Endodermal cell (in vitro differentiated cells): ENCODE data around the gene CEP112. TPM values are rescaled to one million over a fixed set of nuclear protein-coding genes. Genes with fewer than 3 reads are reported as not detected.

ENCODE experiments used
- DNase-seq: peaks from one replicate; pipeline ENCODE4 v3.0.0-alpha.2; 2017
- H3K27ac ChIP-seq: 2 replicates; pipeline ENCODE4 v1.5.1; 2013; ENCODE audit warnings: mild to moderate bottlenecking, low read depth, low read length, moderate library complexity
- H3K27me3 ChIP-seq: 2 replicates; pipeline ENCODE4 v1.6.1; 2013; ENCODE audit warnings: mild to moderate bottlenecking, low read length, moderate library complexity; ENCODE audit not compliant: insufficient read depth, control insufficient read depth, poor library complexity, severe bottlenecking
- H3K36me3 ChIP-seq: 2 replicates; pipeline ENCODE4 v1.7.0; 2013; ENCODE audit warnings: mild to moderate bottlenecking, low read length, moderate library complexity; ENCODE audit not compliant: control insufficient read depth, insufficient read depth
- H3K4me1 ChIP-seq: one replicate; pipeline ENCODE4 v1.7.0; 2013; ENCODE audit warnings: low read length; ENCODE audit not compliant: control insufficient read depth, insufficient read depth
- H3K4me3 ChIP-seq: 2 replicates; pipeline ENCODE4 v1.5.1; 2013; ENCODE audit warnings: mild to moderate bottlenecking, low read length, moderate library complexity
- H3K9ac ChIP-seq: 2 replicates; pipeline ENCODE4 v1.6.1; 2013; ENCODE audit warnings: mild to moderate bottlenecking, low read length, moderate library complexity; ENCODE audit not compliant: poor library complexity, severe bottlenecking; ENCODE audit errors: extremely low read depth
- H3K9me3 ChIP-seq: 2 replicates; pipeline ENCODE4 v1.6.1; 2013; ENCODE audit warnings: mild to moderate bottlenecking, low read length, moderate library complexity; ENCODE audit not compliant: control insufficient read depth
- H3K27ac Mint-ChIP-seq: 2 replicates; pipeline ENCODE4 v1.8.0; 2020; ENCODE audit warnings: mixed read lengths
- H3K27me3 Mint-ChIP-seq: 2 replicates; pipeline ENCODE4 v1.8.0; 2021; ENCODE audit warnings: mild to moderate bottlenecking, mixed read lengths; ENCODE audit not compliant: insufficient read depth
- H3K36me3 Mint-ChIP-seq: 2 replicates; pipeline ENCODE4 v1.8.0; 2020; ENCODE audit warnings: low read depth, mixed read lengths
- H3K4me1 Mint-ChIP-seq: 2 replicates; pipeline ENCODE4 v1.8.0; 2020; ENCODE audit warnings: mixed read lengths
- H3K4me3 Mint-ChIP-seq: 2 replicates; pipeline ENCODE4 v1.8.0; 2020; ENCODE audit warnings: mild to moderate bottlenecking, moderate library complexity, mixed read lengths
- H3K9me3 Mint-ChIP-seq: 2 replicates; pipeline ENCODE4 v1.8.0; 2020; ENCODE audit warnings: mild to moderate bottlenecking, mixed read lengths
- WGBS, 2 experiments: methylation state at CpG; one replicate each; pipeline versions ENCODE4 v1.1.5 to v1.1.7; 2013; ENCODE audit warnings: missing lambda C conversion rate in 2 of 2, mixed read lengths in 1 of 2; ENCODE audit not compliant: insufficient coverage in 1 of 2, insufficient read length in 1 of 2; 5-methylcytosine and 5-hydroxymethylcytosine counted together
- total RNA-seq, 2 donors: library from RNA; stranded (reverse); fragmentation: NEBNext Ultra II Directional in 1 of 2; extraction: Animal tissue kit (Norgen Biotek cat#: 25700) in 1 of 2; gene quantifications; 2 replicates in 1 of 2; 3 replicates in 1 of 2; pipeline ENCODE4 v1.2.1, GENCODE V29; 2021
- TF ChIP-seq, protein P1 (sequence below): fragments of 200-600 bp; sonication (generic); conservative IDR thresholded peaks from 2 replicates; pipeline ENCODE4 v1.5.0; 2021; ENCODE audit warnings: antibody characterized with exemption, mild to moderate bottlenecking

The CEP112 gene
- total RNA-seq, 2 donors from 2014 or later = 15.2 to 21.4 TPM

DNA sequence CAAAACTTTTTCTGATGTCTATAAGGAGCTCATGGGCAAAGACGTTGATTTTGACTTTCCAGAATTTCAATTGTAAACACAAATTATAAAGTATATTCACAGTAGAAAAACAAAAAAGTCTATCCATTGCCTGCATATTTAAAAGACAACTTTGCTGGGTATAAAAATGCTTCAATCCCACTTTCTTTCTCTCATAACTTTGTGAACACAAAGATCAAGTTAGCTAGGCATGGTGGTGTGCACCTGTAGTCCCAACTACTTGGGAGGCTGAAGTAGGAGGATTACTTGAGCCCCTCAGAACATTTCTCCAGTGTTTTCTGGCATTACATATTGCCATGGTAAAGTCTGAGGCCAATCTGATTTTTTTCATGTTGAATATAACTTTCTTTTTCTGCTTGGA, 547.4 kb downstream of the CEP112 start:
- no peak overlapping the region for H3K9ac ChIP-seq
- H3K27me3 ChIP-seq = no peaks in the 10 kb centered on the region
- WGBS, 2 experiments = 100% methylated on average over 1 of the region's 1 CpG; no CpG with 5 or more reads in 1 of the 2 experiments
- H3K4me3 Mint-ChIP-seq = no peak overlapping the region
- peaks cover 24% of the 10 kb centered on the region for H3K9me3 Mint-ChIP-seq
- TF ChIP-seq, protein P1, sequence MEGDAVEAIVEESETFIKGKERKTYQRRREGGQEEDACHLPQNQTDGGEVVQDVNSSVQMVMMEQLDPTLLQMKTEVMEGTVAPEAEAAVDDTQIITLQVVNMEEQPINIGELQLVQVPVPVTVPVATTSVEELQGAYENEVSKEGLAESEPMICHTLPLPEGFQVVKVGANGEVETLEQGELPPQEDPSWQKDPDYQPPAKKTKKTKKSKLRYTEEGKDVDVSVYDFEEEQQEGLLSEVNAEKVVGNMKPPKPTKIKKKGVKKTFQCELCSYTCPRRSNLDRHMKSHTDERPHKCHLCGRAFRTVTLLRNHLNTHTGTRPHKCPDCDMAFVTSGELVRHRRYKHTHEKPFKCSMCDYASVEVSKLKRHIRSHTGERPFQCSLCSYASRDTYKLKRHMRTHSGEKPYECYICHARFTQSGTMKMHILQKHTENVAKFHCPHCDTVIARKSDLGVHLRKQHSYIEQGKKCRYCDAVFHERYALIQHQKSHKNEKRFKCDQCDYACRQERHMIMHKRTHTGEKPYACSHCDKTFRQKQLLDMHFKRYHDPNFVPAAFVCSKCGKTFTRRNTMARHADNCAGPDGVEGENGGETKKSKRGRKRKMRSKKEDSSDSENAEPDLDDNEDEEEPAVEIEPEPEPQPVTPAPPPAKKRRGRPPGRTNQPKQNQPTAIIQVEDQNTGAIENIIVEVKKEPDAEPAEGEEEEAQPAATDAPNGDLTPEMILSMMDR = no peak
- H3K4me1 ChIP-seq = no peaks in the 10 kb centered on the region
- DNase-seq = no peak
- H3K27me3 Mint-ChIP-seq = no peaks in the 10 kb centered on the region
- no peak overlapping the region for H3K27ac ChIP-seq
- peaks cover 11% of the 10 kb centered on the region for H3K9me3 ChIP-seq
- H3K4me1 Mint-ChIP-seq = no peaks in the 10 kb centered on the region
- H3K27ac Mint-ChIP-seq = no peak overlapping the region
- H3K36me3 ChIP-seq = no peaks in the 10 kb centered on the region
- peaks cover 3% of the 10 kb centered on the region for H3K36me3 Mint-ChIP-seq
- no peak overlapping the region for H3K4me3 ChIP-seq

DNA sequence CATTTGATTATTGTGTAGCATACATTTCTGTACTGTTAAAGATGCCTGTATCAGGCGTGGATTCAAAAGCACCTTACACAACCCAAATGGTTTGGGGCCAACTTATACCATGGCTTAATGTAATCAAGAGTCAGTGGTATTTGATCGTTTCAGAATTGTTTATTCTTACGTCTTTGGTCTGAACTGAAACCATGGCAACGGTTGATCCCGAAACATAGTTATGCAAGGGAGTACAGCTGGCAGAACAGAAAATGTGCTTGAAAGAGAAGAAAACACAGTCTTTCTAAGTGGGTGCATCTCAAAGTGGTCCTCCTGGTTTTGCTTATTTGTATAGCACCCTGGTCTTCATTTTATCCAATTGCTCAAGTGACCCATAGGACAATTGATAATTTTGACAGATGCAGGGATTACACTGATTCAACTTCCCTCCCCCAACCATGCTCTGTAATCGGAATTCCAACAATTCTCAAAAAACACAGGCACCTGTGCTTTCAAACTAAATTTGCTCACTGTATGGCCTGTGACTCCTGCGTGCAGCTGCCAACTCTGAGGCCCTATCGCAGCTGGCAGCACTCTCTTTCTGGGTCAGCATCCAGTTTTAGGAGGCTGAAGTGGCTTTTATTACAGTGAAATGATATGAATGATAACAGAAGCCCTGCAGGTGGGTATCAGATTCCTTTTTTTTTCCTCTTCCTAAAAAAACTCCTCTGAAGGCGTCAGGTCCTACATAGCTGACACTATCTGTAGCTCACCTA, 553.5 kb downstream of the CEP112 start:
- Histone ChIP-seq H3K4me3 (no peak overlapping the region), H3K27ac (no peak overlapping the region), H3K36me3 (no peaks in the 10 kb centered on the region), H3K4me1 (no peaks in the 10 kb centered on the region), H3K9ac (no peak overlapping the region), H3K27me3 (no peaks in the 10 kb centered on the region), H3K9me3 (no peaks in the 10 kb centered on the region)
- no peak overlapping the region for H3K4me3 Mint-ChIP-seq
- H3K27me3 Mint-ChIP-seq = no peaks in the 10 kb centered on the region
- H3K9me3 Mint-ChIP-seq = peaks cover 10% of the 10 kb centered on the region
- no peak for DNase-seq
- no peak overlapping the region for H3K27ac Mint-ChIP-seq
- 85 to 90% methylated on average over 6 to 9 of the region's 9 CpGs for WGBS, 2 experiments
- TF ChIP-seq, protein P1 = no peak
- peaks cover 3% of the 10 kb centered on the region for H3K36me3 Mint-ChIP-seq
- H3K4me1 Mint-ChIP-seq = peaks cover 15% of the 10 kb centered on the region

DNA sequence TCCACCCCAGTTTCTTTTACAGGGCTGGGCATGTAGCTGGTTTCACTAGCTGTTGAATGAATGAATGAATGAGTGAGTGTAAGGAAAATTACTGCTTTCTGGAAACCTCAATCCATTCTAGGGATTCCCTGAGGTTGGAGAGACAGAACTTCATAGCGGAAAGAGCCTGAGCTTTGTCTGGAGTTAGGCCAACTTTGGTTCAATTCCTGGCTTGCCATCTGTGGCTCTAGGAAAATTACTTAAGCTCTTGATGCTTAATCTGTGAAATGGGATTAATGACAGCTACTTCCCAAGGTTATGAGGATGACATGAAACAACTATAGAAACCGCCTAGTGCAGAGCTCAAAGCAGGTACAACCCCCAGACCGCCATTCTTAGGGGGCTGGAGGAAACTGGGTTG, 554.1 kb downstream of the CEP112 start:
- Mint-ChIP-seq H3K27ac (no peak overlapping the region), H3K4me3 (no peak overlapping the region), H3K36me3 (peaks cover 3% of the 10 kb centered on the region), H3K27me3 (no peaks in the 10 kb centered on the region), H3K4me1 (peaks cover 15% of the 10 kb centered on the region), H3K9me3 (peaks cover 8% of the 10 kb centered on the region)
- DNase-seq = no peak
- Histone ChIP-seq H3K4me1 (no peaks in the 10 kb centered on the region), H3K27me3 (no peaks in the 10 kb centered on the region), H3K9ac (no peak overlapping the region), H3K4me3 (no peak overlapping the region), H3K27ac (no peak overlapping the region), H3K9me3 (no peaks in the 10 kb centered on the region), H3K36me3 (no peaks in the 10 kb centered on the region)
- TF ChIP-seq, protein P1 = no peak
- 96 to 100% methylated on average over 2 to 3 of the region's 3 CpGs for WGBS, 2 experiments
